Hepatocyte (in vitro differentiated cells): ENCODE results near the gene TBC1D7.

Experiments used
- EZH2 ChIP-seq: fragments of 200-600 bp; sonication (generic); IDR thresholded peaks from 2 replicates; pipeline ENCODE4 v1.6.1; 2016; ENCODE audit warnings: antibody characterized with exemption, mild to moderate bottlenecking, borderline replicate concordance
- TF ChIP-seq, protein P1 (sequence below): fragments of 200-600 bp; sonication (generic); IDR thresholded peaks from 2 replicates; pipeline ENCODE4 v1.5.1; 2016; ENCODE audit warnings: antibody characterized with exemption, mild to moderate bottlenecking; ENCODE audit not compliant: poor library complexity

DNA sequence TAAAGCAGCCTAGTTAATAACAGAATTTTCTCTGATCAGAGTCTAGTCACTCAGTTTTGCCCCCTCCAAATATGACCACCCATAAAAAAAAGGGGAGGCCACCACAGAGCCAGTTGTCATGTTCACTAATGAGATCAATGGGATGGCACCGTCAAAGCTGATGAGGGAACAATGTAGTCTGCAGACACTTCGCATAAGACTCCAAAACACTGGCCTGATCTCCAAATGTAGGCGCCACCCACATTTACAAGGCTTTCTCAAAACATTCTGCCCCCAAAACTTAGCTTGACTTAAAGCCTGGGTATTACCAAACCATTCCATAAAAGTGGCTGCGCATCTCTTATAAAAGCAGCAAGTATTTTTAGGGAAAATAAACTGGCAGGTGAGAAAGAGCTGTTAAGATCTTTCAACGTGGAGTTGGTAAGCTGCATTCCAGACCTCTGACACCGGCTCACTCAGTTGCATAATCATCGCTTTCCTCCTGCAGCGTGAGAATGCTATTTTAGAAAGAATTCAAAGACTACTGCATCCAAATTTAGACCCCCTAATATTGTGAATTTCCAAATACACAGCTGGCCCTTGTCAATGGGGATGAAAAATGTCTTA, 59.3 kb downstream of the TBC1D7 start:
- TF ChIP-seq EZH2 = no peak
- TF ChIP-seq, protein P1, sequence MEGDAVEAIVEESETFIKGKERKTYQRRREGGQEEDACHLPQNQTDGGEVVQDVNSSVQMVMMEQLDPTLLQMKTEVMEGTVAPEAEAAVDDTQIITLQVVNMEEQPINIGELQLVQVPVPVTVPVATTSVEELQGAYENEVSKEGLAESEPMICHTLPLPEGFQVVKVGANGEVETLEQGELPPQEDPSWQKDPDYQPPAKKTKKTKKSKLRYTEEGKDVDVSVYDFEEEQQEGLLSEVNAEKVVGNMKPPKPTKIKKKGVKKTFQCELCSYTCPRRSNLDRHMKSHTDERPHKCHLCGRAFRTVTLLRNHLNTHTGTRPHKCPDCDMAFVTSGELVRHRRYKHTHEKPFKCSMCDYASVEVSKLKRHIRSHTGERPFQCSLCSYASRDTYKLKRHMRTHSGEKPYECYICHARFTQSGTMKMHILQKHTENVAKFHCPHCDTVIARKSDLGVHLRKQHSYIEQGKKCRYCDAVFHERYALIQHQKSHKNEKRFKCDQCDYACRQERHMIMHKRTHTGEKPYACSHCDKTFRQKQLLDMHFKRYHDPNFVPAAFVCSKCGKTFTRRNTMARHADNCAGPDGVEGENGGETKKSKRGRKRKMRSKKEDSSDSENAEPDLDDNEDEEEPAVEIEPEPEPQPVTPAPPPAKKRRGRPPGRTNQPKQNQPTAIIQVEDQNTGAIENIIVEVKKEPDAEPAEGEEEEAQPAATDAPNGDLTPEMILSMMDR = no peak
